IMR-90 (cell line): Measurements from ENCODE around the gene ZNF586. TPM values are rescaled to one million over a fixed set of nuclear protein-coding genes. Genes with fewer than 3 reads are reported as not detected.

Experiments
- ATAC-seq: fragments of 200-7000 bp; cut with Tn5 transposase; 2 replicates; pipeline ENCODE4 v1.9.1; 2020; ENCODE audit warnings: low read depth, mild to moderate bottlenecking, moderate library complexity
- BruUV-seq: library from RNA; stranded (reverse); fragments of 400-500 nt; replicated peaks from 2 replicates; lab custom pipeline; 2021; lab: Mats Ljungman, UMichigan
- CTCF ChIA-PET: fragments of 300-600 bp; formaldehyde crosslinking; extraction: SDS; loops from one replicate; lab custom pipeline; 2021; ENCODE audit warnings: antibody characterized with exemption; lab: Yijun Ruan, JAX
- POLR2A ChIA-PET: fragments of 300-600 bp; sonication (Branson Sonifier 250); formaldehyde crosslinking; loops from one replicate; lab custom pipeline; 2022; ENCODE audit warnings: antibody characterized with exemption; ENCODE audit not compliant: unreplicated experiment; lab: Charles Lee
- DNase-seq: peaks from one replicate; pipeline ENCODE4 v3.0.0; 2013
- H2AFZ ChIP-seq: replicated peaks from 2 replicates; pipeline ENCODE3; 2013; ENCODE audit warnings: low read length, mild to moderate bottlenecking; ENCODE audit not compliant: poor library complexity
- H2AK5ac ChIP-seq: 2 replicates; pipeline ENCODE4 v1.6.1; 2013; ENCODE audit warnings: low read depth, low read length, inconsistent platforms
- H2AK9ac ChIP-seq: replicated peaks from 2 replicates; pipeline ENCODE3; 2013; ENCODE audit warnings: mild to moderate bottlenecking, low read depth, low read length, moderate library complexity; ENCODE audit not compliant: poor library complexity
- H2BK120ac ChIP-seq: 2 replicates; pipeline ENCODE4 v1.6.1; 2013; ENCODE audit warnings: low read depth, low read length, inconsistent platforms
- H2BK15ac ChIP-seq: 3 replicates; pipeline ENCODE4 v1.6.1; 2013; ENCODE audit warnings: low read depth, low read length, inconsistent platforms
- H2BK20ac ChIP-seq: 2 replicates; pipeline ENCODE4 v1.6.1; 2013; ENCODE audit warnings: low read depth, mild to moderate bottlenecking, inconsistent platforms, low read length, moderate library complexity
- H2BK5ac ChIP-seq: 2 replicates; pipeline ENCODE4 v1.6.1; 2013; ENCODE audit warnings: mild to moderate bottlenecking, low read depth, low read length, inconsistent platforms; ENCODE audit not compliant: poor library complexity, severe bottlenecking
- H3K14ac ChIP-seq: replicated peaks from 2 replicates; pipeline ENCODE4 v1.6.1; 2013; ENCODE audit warnings: low read depth, low read length, inconsistent platforms
- H3K18ac ChIP-seq: 2 replicates; pipeline ENCODE4 v1.6.1; 2013; ENCODE audit warnings: low read depth, low read length, control low read depth
- H3K23ac ChIP-seq: 2 replicates; pipeline ENCODE4 v1.6.1; 2013; ENCODE audit warnings: low read depth, low read length, inconsistent platforms
- H3K27ac ChIP-seq: 2 replicates; pipeline ENCODE4 v1.5.1; 2013; ENCODE audit warnings: mild to moderate bottlenecking, control low read depth, low read length; ENCODE audit not compliant: insufficient read depth
- H3K27me3 ChIP-seq: 2 replicates; pipeline ENCODE4 v1.6.1; 2013; ENCODE audit warnings: low read length; ENCODE audit not compliant: control insufficient read depth, insufficient read depth
- H3K36me3 ChIP-seq: 2 replicates; pipeline ENCODE4 v1.6.1; 2013; ENCODE audit warnings: low read length, mixed read lengths; ENCODE audit not compliant: control insufficient read depth, insufficient read depth
- H3K4ac ChIP-seq: 2 replicates; pipeline ENCODE4 v1.6.1; 2013; ENCODE audit warnings: low read depth, low read length, inconsistent platforms
- H3K4me1 ChIP-seq: 2 replicates; pipeline ENCODE4 v1.6.1; 2013; ENCODE audit warnings: low read length, mixed read lengths; ENCODE audit not compliant: control insufficient read depth, insufficient read depth
- H3K4me2 ChIP-seq: 2 replicates; pipeline ENCODE4 v1.6.1; 2013; ENCODE audit warnings: low read depth, mild to moderate bottlenecking, control low read depth, low read length, moderate library complexity
- H3K4me3 ChIP-seq: 2 replicates; pipeline ENCODE4 v1.5.1; 2013; ENCODE audit warnings: low read depth, mild to moderate bottlenecking, control low read depth, low read length, moderate library complexity; ENCODE audit not compliant: insufficient read depth
- H3K56ac ChIP-seq: 2 replicates; pipeline ENCODE4 v1.6.1; 2013; ENCODE audit warnings: low read length, inconsistent platforms; ENCODE audit not compliant: insufficient read depth; ENCODE audit errors: extremely low read depth
- H3K79me1 ChIP-seq, 2 experiments: 2 replicates each; pipeline ENCODE4 v1.6.1; 2013; ENCODE audit warnings: low read length in 2 of 2, inconsistent platforms in 1 of 2, low read depth in 1 of 2
- H3K9ac ChIP-seq: 2 replicates; pipeline ENCODE4 v1.6.1; 2013; ENCODE audit warnings: low read depth, low read length, control low read depth
- H3K9me1 ChIP-seq: 2 replicates; pipeline ENCODE4 v1.6.1; 2013; ENCODE audit warnings: low read length, inconsistent platforms; ENCODE audit not compliant: insufficient read depth
- H3K9me3 ChIP-seq: 2 replicates; pipeline ENCODE4 v1.6.1; 2013; ENCODE audit warnings: low read length; ENCODE audit not compliant: control insufficient read depth, insufficient read depth
- H4K20me1 ChIP-seq: 2 replicates; pipeline ENCODE4 v1.6.1; 2013; ENCODE audit warnings: low read length, inconsistent platforms; ENCODE audit not compliant: insufficient read depth
- H4K5ac ChIP-seq: 2 replicates; pipeline ENCODE4 v1.6.1; 2013; ENCODE audit warnings: mild to moderate bottlenecking, low read depth, low read length, control low read depth
- H4K8ac ChIP-seq, 2 experiments: 2 replicates each; pipeline ENCODE4 v1.6.1; 2013; ENCODE audit warnings: low read depth in 2 of 2, low read length in 2 of 2, control low read depth in 1 of 2, inconsistent platforms in 1 of 2
- H4K91ac ChIP-seq: 2 replicates; pipeline ENCODE4 v1.6.1; 2013; ENCODE audit warnings: low read depth, low read length, inconsistent platforms; ENCODE audit not compliant: insufficient read depth
- BHLHE40 ChIP-seq: fragments of 150-350 bp; IDR thresholded peaks from 2 replicates; pipeline ENCODE4 v1.6.1; 2016; ENCODE audit warnings: mild to moderate bottlenecking, low read depth, low read length
- CEBPB ChIP-seq: IDR thresholded peaks from 2 replicates; pipeline ENCODE4 v1.6.1; 2012; ENCODE audit warnings: low read depth, low read length, improper control_type of control experiment
- CHD1 ChIP-seq: IDR thresholded peaks from 2 replicates; pipeline ENCODE4 v1.6.1; 2012; ENCODE audit warnings: low read depth, low read length, improper control_type of control experiment
- CTCF ChIP-seq: conservative IDR thresholded peaks from 2 replicates; pipeline ENCODE4 v1.5.1; 2012; ENCODE audit warnings: mild to moderate bottlenecking, low read depth, low read length, improper control_type of control experiment
- ELK1 ChIP-seq: fragments of 150-350 bp; IDR thresholded peaks from 2 replicates; pipeline ENCODE4 v1.6.1; 2016; ENCODE audit warnings: low read depth, mild to moderate bottlenecking, low read length, moderate library complexity, borderline replicate concordance
- FOS ChIP-seq: fragments of 150-350 bp; IDR thresholded peaks from 2 replicates; pipeline ENCODE4 v1.6.1; 2016; ENCODE audit warnings: low read depth, low read length
- MAFK ChIP-seq: IDR thresholded peaks from 2 replicates; pipeline ENCODE4 v1.6.1; 2012; ENCODE audit warnings: low read depth, low read length, improper control_type of control experiment
- MAZ ChIP-seq: IDR thresholded peaks from 2 replicates; pipeline ENCODE4 v1.6.1; 2012; ENCODE audit warnings: low read depth, mild to moderate bottlenecking, low read length, improper control_type of control experiment, moderate library complexity, borderline replicate concordance
- MXI1 ChIP-seq: IDR thresholded peaks from 2 replicates; pipeline ENCODE4 v1.6.1; 2012; ENCODE audit warnings: low read depth, mild to moderate bottlenecking, low read length, moderate library complexity, borderline replicate concordance
- NFE2L2 ChIP-seq: fragments of 150-350 bp; IDR thresholded peaks from 2 replicates; pipeline ENCODE4 v1.6.1; 2016; ENCODE audit warnings: low read depth, mild to moderate bottlenecking, low read length
- POLR2A ChIP-seq: IDR thresholded peaks from 2 replicates; pipeline ENCODE4 v1.6.1; 2012; ENCODE audit warnings: mild to moderate bottlenecking, low read depth, low read length
- RAD21 ChIP-seq: IDR thresholded peaks from 2 replicates; pipeline ENCODE4 v1.6.1; 2012; ENCODE audit warnings: low read length, improper control_type of control experiment
- RCOR1 ChIP-seq: IDR thresholded peaks from 2 replicates; pipeline ENCODE4 v1.6.1; 2012; ENCODE audit warnings: mild to moderate bottlenecking, low read length, improper control_type of control experiment; ENCODE audit not compliant: insufficient replicate concordance
- RFX5 ChIP-seq: IDR thresholded peaks from 2 replicates; pipeline ENCODE4 v1.8.0; 2012; ENCODE audit warnings: low read depth, mild to moderate bottlenecking, low read length, moderate library complexity
- SMC3 ChIP-seq: fragments of 150-350 bp; IDR thresholded peaks from 2 replicates; pipeline ENCODE4 v1.6.1; 2016; ENCODE audit warnings: low read depth, mild to moderate bottlenecking, antibody characterized with exemption, low read length, moderate library complexity
- USF2 ChIP-seq: fragments of 150-350 bp; IDR thresholded peaks from 2 replicates; pipeline ENCODE4 v1.6.1; 2017; ENCODE audit warnings: mild to moderate bottlenecking, antibody characterized with exemption, low read length, low read depth
- WGBS, 2 experiments: methylation state at CpG; one replicate each; pipeline versions ENCODE4 v1.1.5 to v1.1.7; 2013; ENCODE audit warnings: missing lambda C conversion rate in 2 of 2; ENCODE audit not compliant: insufficient read length in 1 of 2; ENCODE audit errors: extremely low coverage in 2 of 2; 5-methylcytosine and 5-hydroxymethylcytosine counted together
- dilution Hi-C: fragments of 300-500 bp; cut with HindIII; formaldehyde crosslinking; loops from one replicate; pipeline ENCODE4 v1.14.3; 2018; ENCODE audit warnings: low sequenced_read_pairs; ENCODE audit not compliant: unreplicated experiment
- in situ Hi-C: fragments of 300-500 bp; cut with MboI; formaldehyde crosslinking; loops from 3 replicates; pipeline ENCODE4 v1.14.3; 2019; ENCODE audit warnings: low sequenced_read_pairs, inconsistent platforms, mixed read lengths
- intact Hi-C: fragments of 100-400 bp; cut with micrococcal nuclease; formaldehyde crosslinking; loops from 2 replicates; pipeline ENCODE4 v1.10.0; 2022
- polyA plus RNA-seq, 3 experiments: library from polyadenylated mRNA; depleted of rRNA; stranded (reverse); fragments of >200 nt; gene quantifications; 2 replicates each; pipeline ENCODE4 v1.2.3, GENCODE V29; 2012; ENCODE audit warnings: low replicate concordance in 1 of 3
- total RNA-seq: library from RNA; depleted of rRNA; stranded (reverse); fragments of >200 nt; gene quantifications from 2 replicates; pipeline ENCODE4 v1.2.3, GENCODE V29; 2012

The ZNF586 gene
- total and polyA plus RNA-seq, 2 of the 4 experiments (the other 2 are of a cell fraction) = 5.6 to 18.6 TPM

- no peak overlapping the region for H3K27ac ChIP-seq
- WGBS, 2 experiments = no CpG with 5 or more reads among the region's 5 CpGs
- H3K56ac ChIP-seq = no peak overlapping the region
- no peak overlapping the region for H2AK5ac ChIP-seq
- no peak overlapping the region for H4K91ac ChIP-seq
- H2AK9ac ChIP-seq = no peak overlapping the region
- no TSS peak for BruUV-seq
- no peak overlapping the region for H2BK20ac ChIP-seq
- DNase-seq (no peak), ATAC-seq (no peak)
- no peak overlapping the region for H3K14ac ChIP-seq
- no peak overlapping the region for H3K23ac ChIP-seq
- TF ChIP-seq FOS (no peak), NFE2L2 (no peak), SMC3 (no peak), CTCF (no peak), MAFK (no peak), USF2 (no peak), RFX5 (no peak), POLR2A (no peak), CEBPB (no peak), BHLHE40 (no peak), RCOR1 (no peak), MXI1 (no peak), ELK1 (no peak), MAZ (no peak), RAD21 (no peak), CHD1 (no peak)
- H3K18ac ChIP-seq = no peak overlapping the region
- no peak overlapping the region for H2BK5ac ChIP-seq
- dilution Hi-C loops (no loop called here), intact Hi-C loops (no loop called here), in situ Hi-C loops (no loop called here)
- peaks cover 28% of the 10 kb centered on the region for H3K36me3 ChIP-seq
- H3K9me1 ChIP-seq = no peaks in the 10 kb centered on the region
- H4K20me1 ChIP-seq = no peaks in the 10 kb centered on the region; the same call in 1 of the 2 replicates
- H4K5ac ChIP-seq = no peak overlapping the region
- peaks cover 25 to 49% of the 10 kb centered on the region in 2 experiments for H3K79me1 ChIP-seq
- H3K9ac ChIP-seq = no peak overlapping the region
- H3K4me3 ChIP-seq = no peak overlapping the region
- H2AFZ ChIP-seq = no peak overlapping the region
- no peak overlapping the region for H2BK15ac ChIP-seq
- no peak overlapping the region for H2BK120ac ChIP-seq
- POLR2A ChIA-PET = interaction anchor here (0.5 kb wide), 1 partner anchor 489 kb away, joined by 5 read pairs; no protein-coding TSS in a partner anchor
- no peak overlapping the region for H4K8ac ChIP-seq
- no peaks in the 10 kb centered on the region for H3K27me3 ChIP-seq
- H3K4me1 ChIP-seq = no peaks in the 10 kb centered on the region
- no peak overlapping the region for H3K4ac ChIP-seq
- H3K4me2 ChIP-seq = no peak overlapping the region
- peaks cover 21% of the 10 kb centered on the region for H3K9me3 ChIP-seq
- CTCF ChIA-PET = no interaction called here
Observed at GRCh38 chr19:57786906-57787305, 17.4 kb downstream of the ZNF586 start.
